Activated naive CD8-positive, alpha-beta T cell treated with anti-CD3 and anti-CD28 coated beads, Interleukin-2, amount 10 ng/mL, durations not matched to agents 7 days and 5 days (primary cell): ENCODE data around the gene DNAH9. TPM values are rescaled to one million over a fixed set of nuclear protein-coding genes. Genes with fewer than 3 reads are reported as not detected.

Experiments used
- ATAC-seq: fragments of 150-1000 bp; cut with Tn5 transposase; one replicate; pipeline ENCODE4 v1.10.0; 2021; ENCODE audit warnings: low read depth, moderate library complexity
- POLR2A ChIA-PET: fragments of 350-600 bp; sonication (Branson Sonifier 250); formaldehyde crosslinking; loops from one replicate; lab custom pipeline; 2021; ENCODE audit warnings: antibody characterized with exemption; lab: Charles Lee
- DNase-seq: peaks from one replicate; pipeline ENCODE4 v3.0.0; 2021
- H3K27ac Mint-ChIP-seq: one replicate; pipeline ENCODE4 v1.8.0; 2022; ENCODE audit warnings: mild to moderate bottlenecking, mixed read lengths
- H3K27me3 Mint-ChIP-seq: one replicate; pipeline ENCODE4 v1.8.0; 2022; ENCODE audit warnings: mild to moderate bottlenecking, moderate library complexity, mixed read lengths
- H3K36me3 Mint-ChIP-seq: one replicate; pipeline ENCODE4 v1.8.0; 2021; ENCODE audit warnings: mild to moderate bottlenecking, mixed read lengths
- H3K4me1 Mint-ChIP-seq: one replicate; pipeline ENCODE4 v1.8.0; 2021; ENCODE audit warnings: mixed read lengths
- H3K4me3 Mint-ChIP-seq: one replicate; pipeline ENCODE4 v1.8.0; 2022; ENCODE audit warnings: mild to moderate bottlenecking, moderate library complexity, mixed read lengths
- H3K9me3 Mint-ChIP-seq: one replicate; pipeline ENCODE4 v1.8.0; 2021; ENCODE audit warnings: mixed read lengths
- total RNA-seq, 2 experiments: library from RNA; stranded (reverse); gene quantifications; one replicate each; pipeline ENCODE4 v1.2.3, GENCODE V29; 2021

DNAH9 gene
- total RNA-seq, 2 experiments from 2014 or later, result not detected

DNA sequence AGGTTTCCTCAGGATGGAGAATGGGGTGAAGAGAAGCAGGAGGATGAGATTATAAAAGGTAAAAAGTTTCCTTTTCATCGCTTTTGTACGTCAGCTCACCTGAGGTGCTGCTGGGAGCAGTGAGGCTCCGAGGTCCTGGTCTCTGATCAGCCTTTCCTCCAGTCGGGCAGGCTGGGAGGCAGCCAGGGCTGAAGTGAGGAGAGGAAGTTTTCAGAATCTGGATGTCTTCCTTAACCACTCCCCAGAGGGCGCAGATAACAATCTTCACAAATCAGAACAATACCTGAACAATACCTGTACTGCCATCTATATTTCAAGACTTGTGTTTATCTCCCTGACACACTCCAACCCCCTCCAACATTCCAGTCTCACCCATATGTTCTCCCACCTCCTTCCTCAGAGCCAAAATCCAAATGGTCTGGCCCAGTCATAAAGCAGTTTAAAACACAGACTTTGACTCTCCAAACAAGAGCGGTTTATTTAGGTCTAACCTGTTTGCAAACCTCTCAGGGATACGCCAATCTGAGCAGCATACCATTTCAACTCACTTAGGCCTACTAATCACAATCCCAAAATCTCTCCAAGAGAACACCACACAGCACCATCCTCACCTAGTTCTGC lies 392.2 kb downstream of the DNAH9 start:
- no peak overlapping the region for H3K27ac Mint-ChIP-seq
- H3K36me3 Mint-ChIP-seq, result peaks cover 39% of the 10 kb centered on the region
- no peak for DNase-seq
- peaks cover 10% of the 10 kb centered on the region for H3K4me1 Mint-ChIP-seq
- POLR2A ChIA-PET, result no interaction called here
- no peaks in the 10 kb centered on the region for H3K27me3 Mint-ChIP-seq
- no peak for ATAC-seq
- no peak overlapping the region for H3K4me3 Mint-ChIP-seq
- no peaks in the 10 kb centered on the region for H3K9me3 Mint-ChIP-seq

GRCh38 chr17:11991461-11991860 lies 393.2 kb downstream of the DNAH9 start:
- Mint-ChIP-seq H3K27me3 (no peaks in the 10 kb centered on the region), H3K9me3 (no peaks in the 10 kb centered on the region), H3K36me3 (peaks cover 42% of the 10 kb centered on the region), H3K27ac (no peak overlapping the region), H3K4me3 (no peak overlapping the region), H3K4me1 (peaks cover 16% of the 10 kb centered on the region)
- DNase-seq, result no peak
- POLR2A ChIA-PET, result no interaction called here
- no peak for ATAC-seq

- DNase-seq, result no peak
- Mint-ChIP-seq H3K27me3 (peaks cover 4% of the 10 kb centered on the region), H3K4me1 (peaks cover 18% of the 10 kb centered on the region), H3K9me3 (no peaks in the 10 kb centered on the region), H3K27ac (peak overlapping the region; percentile 92), H3K36me3 (peaks cover 20% of the 10 kb centered on the region), H3K4me3 (peak overlapping the region; percentile 100)
- POLR2A ChIA-PET, result interaction anchor here (0.5 to 5.8 kb wide), 26 partner anchors 8 to 1297 kb away, joined by 3 to 179 read pairs (median 5); partner anchors contain the start of genes ELAC2 and MAP2K4
- ATAC-seq, result peak; percentile 40
Measured at GRCh38 chr17:11996722-11997146, 398.5 kb downstream of the DNAH9 start.

GRCh38 chr17:11997147-11997971 lies 399.1 kb downstream of the DNAH9 start, which contains the start of gene ZNF18:
TSS of gene ZNF18 (minus strand) at chr17:11997475. CDS start at chr17:11992829, 4,646 bp downstream.
- Mint-ChIP-seq H3K36me3 (peaks cover 17% of the 10 kb centered on the region), H3K27ac (peak within 1 kb of the TSS; percentile 99), H3K4me1 (peaks cover 18% of the 10 kb centered on the region), H3K27me3 (peaks cover 4% of the 10 kb centered on the region), H3K4me3 (peak within 1 kb of the TSS; percentile 100), H3K9me3 (no peaks in the 10 kb centered on the region)
- POLR2A ChIA-PET, result interaction anchor here (0.5 to 5.8 kb wide), 32 partner anchors 9 to 1297 kb away, joined by 3 to 179 read pairs (median 4); partner anchors contain the start of genes ELAC2 and MAP2K4
- peak; percentile 98 for ATAC-seq
- DNase-seq, result peak; percentile 96

GRCh38 chr17:11997972-11998233 lies 399.6 kb downstream of the DNAH9 start:
- H3K36me3 Mint-ChIP-seq, result peaks cover 13% of the 10 kb centered on the region
- no peaks in the 10 kb centered on the region for H3K9me3 Mint-ChIP-seq

DNA sequence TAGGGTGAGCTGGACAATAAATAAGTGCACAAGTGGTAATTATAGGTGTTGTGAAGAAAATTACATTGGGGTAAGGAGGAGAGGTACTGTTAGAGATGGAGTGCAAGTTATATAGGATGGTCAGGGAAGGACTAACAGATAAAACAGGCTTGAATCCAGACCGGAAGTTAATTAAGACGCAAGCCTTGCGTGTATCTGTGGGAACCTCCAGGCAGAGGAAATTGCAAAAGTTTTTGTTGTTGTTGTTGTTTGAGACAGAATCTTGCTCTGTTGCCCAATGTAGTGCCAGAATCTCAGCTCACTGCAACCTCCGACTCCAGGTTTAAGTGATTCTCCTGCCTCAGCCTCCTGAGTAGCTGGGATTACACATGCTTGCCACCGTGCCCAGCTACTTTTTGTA lies 401.4 kb downstream of the DNAH9 start:
- DNase-seq (no peak), ATAC-seq (no peak)
- H3K4me1 Mint-ChIP-seq, result peaks cover 20% of the 10 kb centered on the region
- H3K4me3 Mint-ChIP-seq, result no peak overlapping the region
- POLR2A ChIA-PET, result interaction anchor here (5.8 kb wide), 1 partner anchor 22 kb away, joined by 179 read pairs; the partner anchor contains the start of gene MAP2K4
- peaks cover 6% of the 10 kb centered on the region for H3K27me3 Mint-ChIP-seq
- peaks cover 5% of the 10 kb centered on the region for H3K36me3 Mint-ChIP-seq
- no peaks in the 10 kb centered on the region for H3K9me3 Mint-ChIP-seq
- H3K27ac Mint-ChIP-seq, result no peak overlapping the region

More at GRCh38 chr17:11997972-11998233, 399.6 kb downstream of the DNAH9 start:
- Mint-ChIP-seq H3K4me3 (peak overlapping the region; percentile 100), H3K4me1 (peaks cover 22% of the 10 kb centered on the region), H3K27me3 (peaks cover 4% of the 10 kb centered on the region), H3K27ac (peak overlapping the region; percentile 99)
- DNase-seq (no peak), ATAC-seq (no peak)
- POLR2A ChIA-PET, result interaction anchor here (0.7 to 5.8 kb wide), 18 partner anchors 9 to 1298 kb away, joined by 3 to 179 read pairs (median 9); partner anchors contain the start of genes ELAC2 and MAP2K4

DNA sequence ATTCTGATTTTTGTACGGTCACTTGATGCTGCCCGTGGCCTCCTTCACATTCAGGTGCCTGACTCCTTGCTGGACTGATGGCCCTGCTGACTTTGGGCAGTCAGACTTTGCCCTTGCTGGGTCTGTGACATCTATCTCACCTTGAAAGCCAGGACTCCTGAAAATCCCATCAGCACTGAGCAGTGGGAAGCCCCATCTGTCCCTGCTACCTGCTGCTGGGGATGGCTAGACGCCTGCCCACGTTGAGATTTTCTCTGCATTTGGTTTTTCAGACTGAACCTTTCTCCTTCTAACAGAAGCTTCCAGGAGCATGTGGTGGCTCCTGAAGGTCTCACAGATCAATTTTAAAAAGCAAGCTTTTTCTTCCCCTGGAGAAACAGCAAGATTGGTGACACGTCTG lies 409.2 kb downstream of the DNAH9 start:
- peaks cover 5% of the 10 kb centered on the region for H3K4me1 Mint-ChIP-seq
- peaks cover 8% of the 10 kb centered on the region for H3K27me3 Mint-ChIP-seq
- H3K36me3 Mint-ChIP-seq, result no peaks in the 10 kb centered on the region
- ATAC-seq, result no peak
- H3K27ac Mint-ChIP-seq, result no peak overlapping the region
- no peak for DNase-seq
- POLR2A ChIA-PET, result interaction anchor here (3.8 kb wide), 1 partner anchor 10 kb away, joined by 21 read pairs; the partner anchor contains the start of gene ZNF18
- H3K4me3 Mint-ChIP-seq, result no peak overlapping the region
- H3K9me3 Mint-ChIP-seq, result no peaks in the 10 kb centered on the region
